Stimulated activated naive CD8-positive, alpha-beta T cell treated with anti-CD3 and anti-CD28 coated beads, Interleukin-15, Interleukin-2, amounts not matched to agents 100 ng/mL and 50 ng/mL, for 24 hours (primary cell): Measurements from ENCODE around the gene ZMYND8.
"Not testable (repeated sequence)": the region's sequence is repeated elsewhere in the genome, so short reads cannot be mapped to it uniquely, and the experiment has no call there.

Experiments
- H3K27ac Mint-ChIP-seq: one replicate; pipeline ENCODE4 v1.8.0; 2021; ENCODE audit warnings: mild to moderate bottlenecking, mixed read lengths
- H3K27me3 Mint-ChIP-seq: one replicate; pipeline ENCODE4 v1.8.0; 2021; ENCODE audit warnings: mixed read lengths
- H3K36me3 Mint-ChIP-seq: one replicate; pipeline ENCODE4 v1.8.0; 2021; ENCODE audit warnings: low read depth, mixed read lengths
- H3K4me1 Mint-ChIP-seq: one replicate; pipeline ENCODE4 v1.8.0; 2021; ENCODE audit warnings: low read depth, mixed read lengths
- H3K4me3 Mint-ChIP-seq: one replicate; pipeline ENCODE4 v1.8.0; 2021; ENCODE audit warnings: mild to moderate bottlenecking, mixed read lengths
- H3K9me3 Mint-ChIP-seq: one replicate; pipeline ENCODE4 v1.8.0; 2021; ENCODE audit warnings: mixed read lengths

Gene ZMYND8

DNA sequence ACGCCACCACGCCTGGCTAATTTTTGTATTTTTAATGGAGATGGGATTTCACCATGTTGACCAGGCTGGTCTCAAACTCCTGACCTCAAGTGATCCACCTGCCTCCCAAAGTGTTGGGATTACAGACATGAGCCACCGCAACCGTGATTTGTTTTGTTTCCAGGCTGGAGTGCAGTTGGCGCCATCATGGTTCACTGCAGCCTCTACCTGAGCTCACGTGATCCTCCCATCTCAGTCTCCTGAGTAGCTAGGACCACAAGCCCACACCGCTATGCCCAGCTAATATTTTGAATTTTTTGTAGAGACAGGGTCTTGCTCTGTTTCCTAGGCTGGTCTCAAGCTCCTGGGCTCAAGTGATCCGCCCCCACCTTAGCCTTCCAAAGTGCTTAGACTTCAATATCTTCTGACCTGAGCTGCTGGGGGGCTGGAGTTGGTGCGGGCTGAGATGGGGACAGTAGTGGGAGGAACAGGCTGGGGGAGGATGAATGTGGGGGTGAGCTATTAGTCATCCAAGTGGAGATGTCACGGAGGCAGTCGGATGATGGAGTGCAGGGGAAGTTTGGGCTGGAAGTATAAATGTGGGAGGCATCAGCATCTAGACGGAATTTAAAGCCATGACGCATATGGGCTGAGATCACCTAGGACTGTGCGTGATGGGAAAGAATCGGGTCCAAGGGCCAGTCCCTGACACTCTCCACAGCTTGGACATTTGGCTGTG is 23.1 kb upstream of the ZMYND8 start:
- Mint-ChIP-seq H3K27me3 (no peaks in the 10 kb centered on the region), H3K27ac (peak overlapping the region; percentile 7), H3K4me3 (no peak overlapping the region), H3K4me1 (peaks cover 36% of the 10 kb centered on the region), H3K9me3 (no peaks in the 10 kb centered on the region), H3K36me3 (no peaks in the 10 kb centered on the region)

DNA sequence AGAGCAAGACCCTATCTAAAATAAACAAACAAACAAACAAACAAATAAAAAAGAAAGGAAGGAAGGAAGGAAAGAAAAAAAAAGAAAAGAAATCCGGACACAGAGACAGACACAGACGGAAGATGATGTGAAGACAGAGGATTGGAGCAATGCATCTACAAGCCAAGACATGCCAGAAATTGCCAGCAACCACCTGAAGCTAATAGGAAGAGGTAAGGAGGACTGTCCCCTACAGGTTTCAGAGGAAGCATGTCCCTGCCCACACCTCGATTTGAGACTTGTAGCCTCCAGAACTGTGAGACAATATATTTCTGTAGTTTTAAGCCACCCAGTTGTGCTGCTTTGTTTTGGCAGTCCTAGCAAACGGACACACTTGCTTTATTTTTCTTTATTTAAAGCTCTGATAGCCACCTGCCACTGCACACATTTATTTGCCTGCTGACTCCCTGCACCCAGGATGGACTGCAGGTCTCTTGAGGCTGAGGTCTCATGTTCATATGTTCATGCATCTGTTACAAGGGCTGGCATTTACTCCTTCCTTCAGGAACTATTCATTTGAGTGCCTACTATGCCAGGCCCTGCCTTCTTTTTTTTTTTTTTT is 20.7 kb upstream of the ZMYND8 start:
- peaks cover 17% of the 10 kb centered on the region for H3K4me1 Mint-ChIP-seq
- no peaks in the 10 kb centered on the region for H3K27me3 Mint-ChIP-seq
- no peak overlapping the region for H3K4me3 Mint-ChIP-seq
- H3K27ac Mint-ChIP-seq, result no peak overlapping the region
- no peaks in the 10 kb centered on the region for H3K36me3 Mint-ChIP-seq
- H3K9me3 Mint-ChIP-seq, result no peaks in the 10 kb centered on the region

DNA sequence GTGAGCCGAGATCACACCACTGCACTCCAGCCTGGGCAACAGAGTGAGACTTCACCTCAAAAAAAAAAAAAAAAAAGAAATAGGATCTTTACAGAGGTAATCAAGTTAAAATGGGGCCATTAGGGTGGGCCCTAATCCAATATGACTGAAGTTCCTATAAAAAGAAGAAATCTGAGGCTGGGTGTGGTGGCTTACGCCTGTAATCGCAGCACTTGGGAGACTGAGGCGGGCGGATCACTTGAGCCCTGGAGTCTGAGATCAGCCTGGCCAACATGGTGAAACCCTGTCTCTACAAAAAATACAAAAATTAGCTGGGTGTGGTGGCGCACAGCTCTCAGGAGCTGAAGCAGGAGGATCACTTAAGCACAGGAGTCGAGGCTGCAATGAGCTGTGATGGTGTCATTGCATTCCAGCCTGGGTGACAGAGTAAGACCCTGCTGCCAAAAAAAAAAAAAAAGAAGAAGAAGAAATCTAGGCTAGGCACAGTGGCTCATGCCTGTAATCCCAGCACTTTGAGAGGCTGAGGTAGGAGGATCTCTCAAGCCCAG is 19.7 kb upstream of the ZMYND8 start:
- H3K9me3 Mint-ChIP-seq, H3K27me3 Mint-ChIP-seq, H3K36me3 Mint-ChIP-seq, H3K4me3 Mint-ChIP-seq, H3K27ac Mint-ChIP-seq: not testable (repeated sequence)
- H3K4me1 Mint-ChIP-seq, result peaks cover 15% of the 10 kb centered on the region

DNA sequence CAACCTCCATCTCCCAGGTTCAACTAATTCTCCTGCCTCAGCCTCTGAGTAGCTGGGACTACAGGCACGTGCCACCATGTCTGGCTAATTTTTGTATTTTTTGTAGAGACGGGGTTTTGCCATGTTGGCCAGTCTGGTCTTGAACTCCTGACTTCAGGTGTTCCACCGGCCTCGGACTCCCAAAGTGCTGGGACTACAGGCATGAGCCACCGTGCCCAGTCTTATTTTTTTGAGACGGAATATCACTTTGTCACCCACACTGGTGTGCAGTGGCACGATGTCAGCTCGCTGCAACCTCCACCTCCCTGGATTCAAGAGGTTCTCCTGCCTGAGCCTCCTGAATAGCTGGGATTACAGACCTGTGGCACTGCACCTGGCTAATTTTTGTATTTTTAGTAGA is 17.6 kb upstream of the ZMYND8 start:
- not testable (repeated sequence) for H3K9me3 Mint-ChIP-seq, H3K27me3 Mint-ChIP-seq, H3K36me3 Mint-ChIP-seq, H3K4me1 Mint-ChIP-seq, H3K27ac Mint-ChIP-seq, H3K4me3 Mint-ChIP-seq

DNA sequence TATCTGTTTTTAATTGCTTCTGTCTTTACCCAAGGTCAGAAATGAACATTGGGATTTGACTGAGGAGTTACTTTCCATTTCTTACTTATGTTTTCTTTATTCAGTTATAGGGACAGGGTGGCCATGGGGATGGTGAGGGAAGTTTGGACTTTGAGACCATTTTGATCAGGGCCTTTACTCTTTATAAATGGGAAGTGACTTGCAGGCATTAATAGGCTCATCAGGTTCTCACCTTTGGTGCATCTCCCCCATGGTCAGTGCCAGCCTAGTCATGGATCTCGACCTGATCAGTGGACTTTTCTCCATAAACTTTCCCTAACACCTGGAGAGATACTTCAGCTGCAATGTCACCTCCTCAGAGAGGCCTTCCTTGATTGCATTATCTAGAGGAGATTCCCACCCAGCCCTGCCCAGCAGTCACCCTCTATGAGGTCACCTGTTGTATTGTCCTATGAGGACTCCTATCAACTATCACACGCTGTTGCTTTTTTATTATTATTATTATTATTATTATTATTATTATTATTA is 16.8 kb upstream of the ZMYND8 start:
- H3K4me3 Mint-ChIP-seq, result no peak overlapping the region
- H3K27me3 Mint-ChIP-seq, result no peaks in the 10 kb centered on the region

DNA sequence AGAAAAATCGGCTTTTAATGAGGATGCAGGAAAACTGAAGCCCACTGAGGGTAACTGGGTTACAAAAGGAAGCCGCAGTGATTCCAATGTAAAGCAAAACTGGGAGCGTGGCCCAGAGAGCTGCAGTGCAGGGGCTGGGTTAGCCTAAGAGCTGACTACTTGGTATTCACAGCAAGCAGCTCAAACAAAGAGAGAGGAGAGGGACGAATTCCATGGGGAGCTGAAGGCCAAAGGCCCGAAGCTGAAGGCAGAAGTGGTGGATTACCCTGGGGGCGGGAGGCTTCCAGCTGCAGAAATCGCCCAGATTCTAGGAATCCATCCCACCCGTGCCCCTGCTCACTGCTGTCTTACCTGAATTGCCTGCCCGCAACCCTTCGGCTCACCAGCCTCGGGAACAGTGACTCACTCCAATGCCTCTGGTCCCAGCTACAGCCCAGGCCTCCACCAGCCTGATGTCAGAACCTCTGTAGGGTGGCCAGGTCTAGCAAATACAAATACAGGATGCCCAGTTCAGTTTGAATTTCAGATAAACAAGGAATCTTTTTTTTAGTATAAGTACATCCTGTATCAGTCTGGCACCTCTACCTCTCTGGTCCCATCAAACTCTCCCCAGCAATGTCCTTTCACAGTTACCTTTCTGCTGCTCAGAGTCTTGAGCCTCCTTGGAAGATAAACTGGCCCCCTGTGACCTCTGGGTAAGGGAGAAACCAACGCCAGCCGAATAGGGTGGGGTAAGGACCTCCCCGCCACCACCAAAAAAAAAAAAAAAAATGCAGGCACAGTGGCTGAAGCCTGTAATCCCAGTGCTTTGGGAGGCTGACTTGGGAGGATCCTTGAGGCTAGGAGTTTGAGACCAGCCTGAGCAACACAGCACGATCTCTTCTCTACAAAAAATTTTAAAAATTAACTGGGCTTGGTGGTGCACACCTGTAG is 14.6 kb upstream of the ZMYND8 start:
- H3K36me3 Mint-ChIP-seq, result no peaks in the 10 kb centered on the region
- no peak overlapping the region for H3K4me3 Mint-ChIP-seq
- H3K9me3 Mint-ChIP-seq, result no peaks in the 10 kb centered on the region
- H3K27me3 Mint-ChIP-seq, result no peaks in the 10 kb centered on the region
- H3K27ac Mint-ChIP-seq, result no peak overlapping the region
- H3K4me1 Mint-ChIP-seq, result no peaks in the 10 kb centered on the region

More for the DNA sequence above, 16.8 kb upstream of the ZMYND8 start:
- no peak overlapping the region for H3K27ac Mint-ChIP-seq
- H3K36me3 Mint-ChIP-seq, result no peaks in the 10 kb centered on the region
- H3K9me3 Mint-ChIP-seq, result no peaks in the 10 kb centered on the region
- no peaks in the 10 kb centered on the region for H3K4me1 Mint-ChIP-seq

DNA sequence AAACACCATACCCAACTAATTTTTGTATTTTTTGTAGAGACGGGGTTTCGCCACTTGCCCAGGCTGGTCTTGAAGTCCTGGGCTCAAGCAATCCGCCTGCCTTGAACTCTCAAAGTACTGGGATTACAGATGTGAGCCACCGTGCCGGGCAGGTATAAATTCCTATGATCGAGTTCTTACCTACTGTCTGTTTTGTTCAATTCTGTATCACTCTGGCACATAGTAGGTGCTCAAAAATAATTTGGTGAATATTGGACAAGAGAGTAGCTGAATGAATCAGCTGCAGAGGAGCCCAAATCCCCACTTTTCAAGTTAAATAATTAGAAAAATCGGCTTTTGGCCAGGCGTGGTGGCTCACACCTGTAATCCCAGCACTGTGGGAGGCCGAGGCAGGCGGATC is 13.7 kb upstream of the ZMYND8 start:
- H3K36me3 Mint-ChIP-seq, result no peaks in the 10 kb centered on the region

DNA sequence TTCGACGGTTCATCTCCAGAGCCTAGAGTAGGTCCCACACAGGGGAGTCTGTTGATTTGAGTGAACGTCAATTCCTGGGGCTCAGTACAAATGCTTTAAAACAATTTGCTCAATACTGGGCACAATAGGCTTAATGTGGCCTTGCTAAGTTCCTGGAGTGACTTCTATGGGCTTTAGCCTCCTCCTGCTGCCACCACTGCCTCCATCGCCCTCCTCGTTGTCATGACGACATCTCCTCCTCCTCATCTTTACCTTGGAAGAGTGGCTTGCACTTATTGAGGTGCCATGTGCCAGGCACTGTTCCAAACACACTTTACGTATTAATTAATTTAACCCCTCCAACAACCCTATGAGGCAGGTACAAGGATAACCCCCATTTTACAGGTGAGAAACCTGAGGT is 11.8 kb upstream of the ZMYND8 start:
- Mint-ChIP-seq H3K4me1 (peaks cover 6% of the 10 kb centered on the region), H3K36me3 (no peaks in the 10 kb centered on the region), H3K9me3 (no peaks in the 10 kb centered on the region), H3K4me3 (no peak overlapping the region), H3K27me3 (no peaks in the 10 kb centered on the region), H3K27ac (no peak overlapping the region)

More for the DNA sequence above, 13.7 kb upstream of the ZMYND8 start:
- Mint-ChIP-seq H3K4me1 (peaks cover 2% of the 10 kb centered on the region), H3K9me3 (no peaks in the 10 kb centered on the region), H3K4me3 (no peak overlapping the region), H3K27me3 (no peaks in the 10 kb centered on the region), H3K27ac (no peak overlapping the region)

DNA sequence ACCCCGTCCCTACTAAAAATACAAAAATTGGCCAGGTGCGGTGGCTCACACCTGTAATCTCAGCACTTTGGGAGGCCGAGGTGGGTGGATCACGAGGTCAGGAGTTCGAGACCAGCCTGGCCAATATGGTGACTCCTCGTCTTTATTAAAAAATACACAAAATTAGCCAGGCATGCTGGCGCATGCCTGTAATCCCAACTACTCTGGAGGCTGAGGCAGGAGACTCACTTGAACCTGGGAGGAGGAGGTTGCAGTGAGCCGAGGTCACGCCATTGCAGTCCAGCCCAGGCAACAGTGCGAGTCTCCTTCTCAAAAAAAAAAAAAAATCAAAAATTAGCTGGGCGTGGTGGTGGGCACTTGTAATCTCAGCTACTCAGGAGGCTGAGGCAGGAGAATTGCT is 9.8 kb upstream of the ZMYND8 start:
- not testable (repeated sequence) for H3K4me3 Mint-ChIP-seq, H3K9me3 Mint-ChIP-seq, H3K27ac Mint-ChIP-seq, H3K27me3 Mint-ChIP-seq, H3K36me3 Mint-ChIP-seq
- peaks cover 15% of the 10 kb centered on the region for H3K4me1 Mint-ChIP-seq

DNA sequence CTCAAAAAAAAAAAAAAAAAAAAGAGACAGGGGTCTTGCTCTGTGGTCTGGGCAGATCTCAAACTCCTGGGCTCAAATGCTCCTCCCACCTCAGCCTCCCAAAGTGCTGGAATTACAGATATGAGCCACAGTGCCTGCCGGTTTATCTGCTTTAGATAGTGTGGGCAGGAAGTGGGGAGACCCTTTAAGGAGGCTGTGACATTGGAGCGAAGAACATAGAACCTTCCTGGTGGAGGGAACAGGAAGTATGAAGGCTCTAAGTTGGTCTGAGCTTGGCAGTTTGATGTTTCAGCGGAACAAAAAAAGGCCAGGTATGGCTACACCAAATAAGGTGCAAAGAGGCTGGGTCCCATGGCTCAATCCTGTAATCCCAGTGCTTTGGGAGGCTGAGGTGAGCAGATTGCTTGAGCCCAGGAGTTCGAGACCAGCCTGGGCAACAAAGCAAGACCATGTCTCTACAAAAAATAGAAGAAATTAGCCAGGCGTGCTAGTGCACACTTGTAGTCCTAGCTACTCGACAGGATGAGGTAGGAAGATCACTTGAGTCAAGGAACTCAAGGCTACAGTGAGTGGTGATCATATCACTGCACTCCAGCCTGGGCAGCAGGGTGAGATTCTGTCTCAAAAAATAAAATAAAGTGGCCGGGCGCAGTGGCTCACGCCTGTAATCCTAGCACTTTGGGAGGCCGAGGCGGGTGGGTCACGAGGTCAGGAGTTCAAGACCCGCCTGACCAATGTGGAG is 8.7 kb upstream of the ZMYND8 start:
- no peak overlapping the region for H3K27ac Mint-ChIP-seq
- H3K4me1 Mint-ChIP-seq, result peaks cover 19% of the 10 kb centered on the region
- H3K4me3 Mint-ChIP-seq, result no peak overlapping the region
- H3K27me3 Mint-ChIP-seq, result no peaks in the 10 kb centered on the region
- no peaks in the 10 kb centered on the region for H3K36me3 Mint-ChIP-seq
- no peaks in the 10 kb centered on the region for H3K9me3 Mint-ChIP-seq

DNA sequence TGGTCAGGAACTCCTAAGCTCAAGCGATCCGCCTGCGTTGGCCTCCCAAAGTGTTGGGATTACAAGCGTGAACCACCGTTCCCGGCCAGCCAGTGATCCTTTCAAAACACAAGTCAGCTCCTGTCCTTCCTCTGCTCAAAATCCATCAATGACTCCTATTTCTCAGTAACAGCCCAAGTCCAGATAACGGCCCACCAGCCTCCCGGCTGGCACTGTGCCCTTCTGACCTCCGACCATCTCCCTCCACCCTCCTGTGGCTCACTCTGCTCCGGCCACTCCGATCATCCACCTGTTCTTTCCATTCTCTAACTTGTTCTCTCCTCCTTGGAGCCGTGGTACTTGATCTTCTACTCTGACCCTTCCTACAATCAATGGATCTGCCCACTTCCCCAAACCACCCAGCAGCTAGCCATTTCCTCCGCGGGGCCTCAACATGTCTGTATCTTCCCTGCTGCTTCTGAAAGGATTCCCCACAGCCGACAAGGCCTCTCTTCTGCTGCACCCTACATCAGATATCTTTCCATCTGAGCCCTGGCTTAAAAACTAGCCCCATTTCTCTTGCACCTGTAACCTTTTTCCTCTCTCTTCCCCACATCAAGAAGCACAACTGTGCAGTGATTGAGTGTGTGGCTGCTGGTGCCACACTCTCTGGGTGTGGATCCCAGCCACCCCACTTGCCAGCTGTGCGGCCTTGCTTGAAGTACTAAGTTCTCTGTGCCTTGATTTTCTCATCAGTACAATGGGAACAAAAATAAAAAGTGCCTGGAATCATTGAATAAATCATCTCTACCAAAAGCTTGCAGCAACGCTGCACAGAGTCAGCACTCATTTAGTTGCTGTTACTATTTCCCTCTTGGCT is 6.1 kb upstream of the ZMYND8 start:
- Mint-ChIP-seq H3K4me3 (no peak overlapping the region), H3K27me3 (no peaks in the 10 kb centered on the region), H3K9me3 (no peaks in the 10 kb centered on the region), H3K4me1 (peaks cover 19% of the 10 kb centered on the region), H3K36me3 (no peaks in the 10 kb centered on the region), H3K27ac (no peak overlapping the region)

DNA sequence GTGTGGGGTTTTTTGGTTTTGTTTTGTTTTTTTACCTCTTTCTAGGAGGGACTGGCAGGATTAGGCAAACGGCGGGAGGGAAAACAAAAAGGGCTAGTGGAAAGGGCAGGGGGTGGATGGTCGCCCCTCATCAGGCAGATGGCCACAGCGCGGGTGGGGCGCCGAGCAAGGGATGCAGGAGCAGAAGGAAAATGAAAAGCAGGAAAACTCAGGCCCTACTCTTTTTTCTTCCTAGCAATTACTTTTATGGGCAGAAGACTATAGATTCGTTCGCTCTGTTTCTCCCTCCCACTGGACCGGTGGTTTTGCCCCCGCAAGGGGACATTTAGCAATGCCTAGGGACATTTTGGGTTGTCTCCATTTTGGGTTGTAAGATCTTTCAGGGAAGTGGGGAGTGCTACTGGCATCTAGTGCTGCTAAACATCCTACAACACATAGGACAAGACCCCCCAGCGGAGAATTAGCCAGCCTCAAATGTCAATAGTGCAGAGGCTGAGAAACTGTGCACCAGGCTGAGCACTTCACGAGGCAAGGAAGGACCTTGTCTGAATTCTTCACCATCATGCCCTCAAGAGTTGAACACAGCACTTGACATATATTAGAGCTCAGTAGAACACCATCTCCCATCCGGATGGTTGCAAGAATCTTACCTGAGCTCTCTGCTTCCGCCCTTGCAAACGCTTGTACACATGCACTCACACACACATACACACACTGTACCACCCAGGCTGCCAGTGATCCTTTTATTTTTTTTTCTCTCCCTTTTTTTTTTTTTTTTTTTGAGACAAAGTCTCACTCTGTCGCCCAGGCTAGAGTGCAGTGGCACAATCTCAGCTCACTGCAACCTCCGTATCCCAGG is 4.8 kb upstream of the ZMYND8 start:
- Mint-ChIP-seq H3K9me3 (no peaks in the 10 kb centered on the region), H3K4me1 (peaks cover 19% of the 10 kb centered on the region), H3K36me3 (no peaks in the 10 kb centered on the region), H3K4me3 (no peak overlapping the region), H3K27ac (no peak overlapping the region), H3K27me3 (no peaks in the 10 kb centered on the region)
